PC-3 (cell line): ENCODE data around the gene CYB5B.

Experiments
- EZH2 ChIP-seq: fragments of 300-600 bp; sonication (generic); IDR thresholded peaks from one replicate; pipeline ENCODE4 v1.6.1; 2017; ENCODE audit warnings: antibody characterized with exemption, mild to moderate bottlenecking, low read length; ENCODE audit not compliant: unreplicated experiment
- EZH2phosphoT487 ChIP-seq: fragments of 300-600 bp; sonication (generic); IDR thresholded peaks from 2 replicates; pipeline ENCODE4 v1.6.1; 2018; ENCODE audit warnings: mild to moderate bottlenecking, antibody characterized with exemption, low read length, borderline replicate concordance
- TF ChIP-seq, protein P1 (sequence below): fragments of 300-600 bp; sonication (generic); conservative IDR thresholded peaks from 2 replicates; pipeline ENCODE4 v1.5.1; 2017; ENCODE audit warnings: antibody characterized with exemption, low read depth, mild to moderate bottlenecking, low read length

DNA sequence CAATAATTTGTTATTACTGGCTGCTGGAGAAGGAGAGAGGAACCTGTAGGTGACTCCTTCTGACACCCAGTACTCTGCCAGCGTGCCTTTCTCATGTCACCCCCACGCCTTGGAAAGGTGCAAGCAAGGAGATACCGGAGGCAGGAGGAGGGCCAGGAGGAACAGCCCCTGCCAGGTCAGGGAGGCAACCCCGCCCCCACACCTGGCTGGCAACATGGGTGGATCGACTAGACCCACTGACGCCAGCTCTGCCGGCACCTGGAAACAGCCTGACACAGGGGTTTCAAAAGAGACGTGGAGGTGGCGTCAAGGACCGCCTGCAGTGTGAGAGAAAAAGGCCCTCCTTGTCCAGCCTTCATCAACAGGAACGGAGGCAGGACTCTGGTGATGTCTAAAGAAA is 62.3 kb downstream of the CYB5B start:
- TF ChIP-seq, protein P1, sequence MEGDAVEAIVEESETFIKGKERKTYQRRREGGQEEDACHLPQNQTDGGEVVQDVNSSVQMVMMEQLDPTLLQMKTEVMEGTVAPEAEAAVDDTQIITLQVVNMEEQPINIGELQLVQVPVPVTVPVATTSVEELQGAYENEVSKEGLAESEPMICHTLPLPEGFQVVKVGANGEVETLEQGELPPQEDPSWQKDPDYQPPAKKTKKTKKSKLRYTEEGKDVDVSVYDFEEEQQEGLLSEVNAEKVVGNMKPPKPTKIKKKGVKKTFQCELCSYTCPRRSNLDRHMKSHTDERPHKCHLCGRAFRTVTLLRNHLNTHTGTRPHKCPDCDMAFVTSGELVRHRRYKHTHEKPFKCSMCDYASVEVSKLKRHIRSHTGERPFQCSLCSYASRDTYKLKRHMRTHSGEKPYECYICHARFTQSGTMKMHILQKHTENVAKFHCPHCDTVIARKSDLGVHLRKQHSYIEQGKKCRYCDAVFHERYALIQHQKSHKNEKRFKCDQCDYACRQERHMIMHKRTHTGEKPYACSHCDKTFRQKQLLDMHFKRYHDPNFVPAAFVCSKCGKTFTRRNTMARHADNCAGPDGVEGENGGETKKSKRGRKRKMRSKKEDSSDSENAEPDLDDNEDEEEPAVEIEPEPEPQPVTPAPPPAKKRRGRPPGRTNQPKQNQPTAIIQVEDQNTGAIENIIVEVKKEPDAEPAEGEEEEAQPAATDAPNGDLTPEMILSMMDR, result no peak
- TF ChIP-seq EZH2phosphoT487, result no peak
- no peak for TF ChIP-seq EZH2
